ENCODE measurements around the gene PLAGL2.

- TF ChIP-seq, protein P1, sequence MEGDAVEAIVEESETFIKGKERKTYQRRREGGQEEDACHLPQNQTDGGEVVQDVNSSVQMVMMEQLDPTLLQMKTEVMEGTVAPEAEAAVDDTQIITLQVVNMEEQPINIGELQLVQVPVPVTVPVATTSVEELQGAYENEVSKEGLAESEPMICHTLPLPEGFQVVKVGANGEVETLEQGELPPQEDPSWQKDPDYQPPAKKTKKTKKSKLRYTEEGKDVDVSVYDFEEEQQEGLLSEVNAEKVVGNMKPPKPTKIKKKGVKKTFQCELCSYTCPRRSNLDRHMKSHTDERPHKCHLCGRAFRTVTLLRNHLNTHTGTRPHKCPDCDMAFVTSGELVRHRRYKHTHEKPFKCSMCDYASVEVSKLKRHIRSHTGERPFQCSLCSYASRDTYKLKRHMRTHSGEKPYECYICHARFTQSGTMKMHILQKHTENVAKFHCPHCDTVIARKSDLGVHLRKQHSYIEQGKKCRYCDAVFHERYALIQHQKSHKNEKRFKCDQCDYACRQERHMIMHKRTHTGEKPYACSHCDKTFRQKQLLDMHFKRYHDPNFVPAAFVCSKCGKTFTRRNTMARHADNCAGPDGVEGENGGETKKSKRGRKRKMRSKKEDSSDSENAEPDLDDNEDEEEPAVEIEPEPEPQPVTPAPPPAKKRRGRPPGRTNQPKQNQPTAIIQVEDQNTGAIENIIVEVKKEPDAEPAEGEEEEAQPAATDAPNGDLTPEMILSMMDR (conservative IDR thresholded peaks at IDR 0.05 in 1 of 2, IDR thresholded peaks at IDR 0.05 in 1 of 2; ENCODE audit: extremely low read depth in 1 of 2, insufficient read depth in 1 of 2, low read depth in 1 of 2, low read length in 2 of 2): no peak
- no peak for TF ChIP-seq EZH2 (IDR thresholded peaks at IDR 0.05; ENCODE audit: borderline replicate concordance, low read length)
These were observed 12.0 kb downstream of the PLAGL2 start for GRCh38 chr20:32195581-32195980.
